Endothelial cell of umbilical vein (primary cell): Measurements from ENCODE around the gene PPP3CA. TPM values are rescaled to one million over a fixed set of nuclear protein-coding genes. Genes with fewer than 3 reads are reported as not detected.

ENCODE experiments used
- BruUV-seq: library from RNA; stranded (reverse); fragments of 400-500 nt; replicated peaks from 2 replicates; lab custom pipeline; 2021; lab: Mats Ljungman, UMichigan
- CTCF ChIA-PET: fragments of 300-600, 350-600 bp; sonication (Branson Sonifier 250); formaldehyde crosslinking; loops from one replicate; lab custom pipeline; 2021; ENCODE audit warnings: antibody characterized with exemption, inconsistent platforms; lab: Charles Lee
- POLR2A ChIA-PET: fragments of 300-600, 350-600 bp; sonication (Branson Sonifier 250); formaldehyde crosslinking; loops from one replicate; lab custom pipeline; 2021; ENCODE audit warnings: antibody characterized with exemption, inconsistent platforms; lab: Charles Lee
- DNase-seq: peaks from one replicate; pipeline ENCODE4 v3.0.0-alpha.2; 2011; ENCODE audit warnings: low read depth, low spot score
- FAIRE-seq: peaks from 2 replicates; lab custom pipeline; 2011; peaks lifted over from hg19 to GRCh38; lab: Jason Lieb, UNC
- H2AFZ ChIP-seq: 2 replicates; pipeline ENCODE4 v1.6.0; 2012; ENCODE audit warnings: low read depth, low read length, control low read depth, inconsistent platforms
- H3K27ac ChIP-seq: 2 replicates; pipeline ENCODE4 v1.5.1; 2011; ENCODE audit warnings: low read depth, mild to moderate bottlenecking, control low read depth, low read length, moderate library complexity; ENCODE audit not compliant: insufficient read depth
- H3K27me3 ChIP-seq, 2 experiments: 2 replicates each; pipeline versions ENCODE4 v1.6.0 to v1.6.1; 2011; ENCODE audit warnings: low read length in 2 of 2, mixed read lengths in 1 of 2; ENCODE audit not compliant: control insufficient read depth in 2 of 2, insufficient read depth in 2 of 2
- H3K36me3 ChIP-seq, 2 experiments: 2 replicates in 1 of 2; 3 replicates in 1 of 2; pipeline ENCODE4 v1.5.1; 2011; ENCODE audit warnings: low read length in 2 of 2, mild to moderate bottlenecking in 1 of 2, moderate library complexity in 1 of 2; ENCODE audit not compliant: control insufficient read depth in 2 of 2, insufficient read depth in 2 of 2; ENCODE audit errors: extremely low read depth in 1 of 2
- H3K4me1 ChIP-seq: 3 replicates; pipeline ENCODE4 v1.5.1; 2011; ENCODE audit warnings: mild to moderate bottlenecking, low read length; ENCODE audit not compliant: control insufficient read depth, insufficient read depth; ENCODE audit errors: extremely low read depth
- H3K4me2 ChIP-seq: 2 replicates; pipeline ENCODE4 v1.6.1; 2011; ENCODE audit warnings: low read length, control low read depth, mixed read lengths; ENCODE audit not compliant: insufficient read depth
- H3K4me3 ChIP-seq, 3 experiments: fragments of 200-600 bp in 1 of 3; sonication (generic), shearing (Covaris generic) in 1 of 3; replicated peaks in 1 of 3; 2 replicates each; pipeline ENCODE4 v1.5.1; 2011 to 2016; ENCODE audit warnings: control low read depth in 3 of 3, low read length in 3 of 3, mild to moderate bottlenecking in 2 of 3, inconsistent platforms in 1 of 3, low read depth in 1 of 3, moderate library complexity in 1 of 3; ENCODE audit not compliant: insufficient read depth in 1 of 3
- H3K79me2 ChIP-seq: 2 replicates; pipeline ENCODE4 v1.6.0; 2012; ENCODE audit warnings: low read length, inconsistent platforms; ENCODE audit not compliant: control insufficient read depth, insufficient read depth
- H3K9ac ChIP-seq: replicated peaks from 2 replicates; pipeline ENCODE3; 2011; ENCODE audit warnings: low read length, control low read depth; ENCODE audit not compliant: insufficient read depth; ENCODE audit errors: extremely low read depth
- H3K9me1 ChIP-seq: replicated peaks from 3 replicates; pipeline ENCODE4 v1.6.0; 2011; ENCODE audit warnings: mild to moderate bottlenecking, low read length; ENCODE audit not compliant: control insufficient read depth, insufficient read depth; ENCODE audit errors: extremely low read depth
- H3K9me3 ChIP-seq: replicated peaks from 2 replicates; pipeline ENCODE4 v1.5.1; 2012; ENCODE audit warnings: low read length, inconsistent platforms; ENCODE audit not compliant: control insufficient read depth, insufficient read depth
- H4K20me1 ChIP-seq: replicated peaks from 2 replicates; pipeline ENCODE3; 2011; ENCODE audit warnings: mild to moderate bottlenecking, low read length; ENCODE audit not compliant: control insufficient read depth, insufficient read depth; ENCODE audit errors: extremely low read depth
- CTCF ChIP-seq, 2 donors: IDR thresholded peaks; 1 replicate in 1 of 2; 2 replicates in 1 of 2; pipeline ENCODE4 v1.5.1; 2011; ENCODE audit warnings: low read length in 2 of 2, mild to moderate bottlenecking in 2 of 2, moderate library complexity in 2 of 2, control low read depth in 1 of 2, inconsistent platforms in 1 of 2, low read depth in 1 of 2; ENCODE audit not compliant: insufficient read depth in 1 of 2; ENCODE audit errors: extremely low read depth in 1 of 2
- EZH2 ChIP-seq: IDR thresholded peaks from 2 replicates; pipeline ENCODE4 v1.6.1; 2012; ENCODE audit warnings: borderline replicate concordance, low read depth, mild to moderate bottlenecking, moderate library complexity, low read length, inconsistent platforms; ENCODE audit not compliant: severe bottlenecking
- FOS ChIP-seq: IDR thresholded peaks from 2 replicates; pipeline ENCODE4 v1.6.1; 2011; ENCODE audit warnings: mild to moderate bottlenecking, low read length, moderate library complexity, borderline replicate concordance; ENCODE audit not compliant: insufficient read depth
- GATA2 ChIP-seq: IDR thresholded peaks from 2 replicates; pipeline ENCODE4 v1.7.0; 2011; ENCODE audit warnings: low read depth, mild to moderate bottlenecking, moderate library complexity, mixed read lengths, low read length; ENCODE audit not compliant: insufficient read length, insufficient read depth
- JUN ChIP-seq: IDR thresholded peaks from 2 replicates; pipeline ENCODE4 v1.6.1; 2011; ENCODE audit warnings: borderline replicate concordance, low read depth; ENCODE audit not compliant: insufficient read length, insufficient read depth
- MAX ChIP-seq: IDR thresholded peaks from 2 replicates; pipeline ENCODE4 v1.6.1; 2011; ENCODE audit not compliant: insufficient read depth, insufficient read length
- MYC ChIP-seq: IDR thresholded peaks from one replicate; pipeline ENCODE4 v1.6.1; 2011; ENCODE audit warnings: mild to moderate bottlenecking, low read depth, low read length
- POLR2A ChIP-seq: IDR thresholded peaks from 2 replicates; pipeline ENCODE4 v1.6.1; 2012; ENCODE audit warnings: low read depth, mild to moderate bottlenecking, control low read depth, low read length
- POLR2AphosphoS5 ChIP-seq: IDR thresholded peaks from 2 replicates; pipeline ENCODE4 v1.6.1; 2012; ENCODE audit warnings: low read depth, mild to moderate bottlenecking, control low read depth, low read length, moderate library complexity; ENCODE audit not compliant: insufficient read depth
- dilution Hi-C: fragments of 300-500 bp; cut with MboI; formaldehyde crosslinking; loops from one replicate; pipeline ENCODE4 v1.15.0; 2019; ENCODE audit warnings: low sequenced_read_pairs; ENCODE audit not compliant: extremely low pct_ligation_motif_present
- intact Hi-C: fragments of 100-400 bp; cut with micrococcal nuclease; formaldehyde crosslinking; loops from one replicate; pipeline ENCODE4 v1.10.0; 2022
- polyA plus RNA-seq, 4 experiments: library from polyadenylated mRNA; depleted of rRNA in 3 of 4; stranded (reverse) in 3 of 4; unstranded in 1 of 4; fragments of >200 nt; gene quantifications; 2 replicates each; pipeline versions ENCODE4 v1.2.1 to v1.2.3, GENCODE V29; 2011 to 2012; ENCODE audit warnings: missing spikeins in 1 of 4
- total RNA-seq: library from RNA; stranded (reverse); gene quantifications from 2 replicates; pipeline ENCODE4 v1.2.3, GENCODE V29; 2021

PPP3CA gene
- total and polyA plus RNA-seq, 2 donors (not counting 3 experiments of a cell fraction or from before 2014, with no cell fraction given) = 7.0 to 43.3 TPM

GRCh38 chr4:101355767-101356702 lies 8.7 kb upstream of the PPP3CA start:
- TF ChIP-seq CTCF (IDR thresholded peaks at IDR 0.05; ENCODE audit: extremely low read depth in 1 of 2, insufficient read depth in 1 of 2, low read depth in 1 of 2, low read length in 2 of 2) = no peak
- TF ChIP-seq POLR2AphosphoS5 = no peak
- TF ChIP-seq POLR2A = no peak
- TF ChIP-seq FOS = peak; percentile 73
- TF ChIP-seq EZH2 = no peak
- peak; percentile 65 for TF ChIP-seq JUN
- peak; percentile 38 for TF ChIP-seq GATA2
- no peak for TF ChIP-seq MYC
- TF ChIP-seq MAX = no peak
- H3K9me1 ChIP-seq = no peaks in the 10 kb centered on the region
- DNase-seq (peak; percentile 80), FAIRE-seq (peak; percentile 61)
- H3K4me2 ChIP-seq = peak overlapping the region; percentile 31
- no TSS peak for BruUV-seq
- H3K79me2 ChIP-seq = no peaks in the 10 kb centered on the region
- peak overlapping the region; percentile 61 for H2AFZ ChIP-seq
- intact Hi-C loops (loop anchor here (1.0 kb wide), 1 partner anchor 8 kb away; no protein-coding TSS in a partner anchor), dilution Hi-C loops (no loop called here)
- H3K9ac ChIP-seq = peak overlapping the region; percentile 29
- H3K27me3 ChIP-seq = no peaks in the 10 kb centered on the region
- POLR2A ChIA-PET = no interaction called here
- CTCF ChIA-PET = interaction anchor here (0.6 to 1.6 kb wide), 6 partner anchors 8 to 818 kb away, joined by 3 to 5 read pairs (median 3); no protein-coding TSS in a partner anchor
- H4K20me1 ChIP-seq = no peaks in the 10 kb centered on the region
- no peaks in the 10 kb centered on the region for H3K36me3 ChIP-seq
- H3K4me3 ChIP-seq = no peak overlapping the region
- peak overlapping the region; percentile 74 for H3K27ac ChIP-seq
- H3K4me1 ChIP-seq = peaks cover 21% of the 10 kb centered on the region
- no peaks in the 10 kb centered on the region for H3K9me3 ChIP-seq
